Measurements from ENCODE around the gene PHPT1.
A peak's percentile ranks its signal among the peaks of the same experiment; 100 is the strongest.
"Not testable (repeated sequence)": the region's sequence is repeated elsewhere in the genome, so short reads cannot be mapped to it uniquely, and the experiment has no call there.

PHPT1 gene

GRCh38 chr9:136837856-136838277 lies 11.3 kb upstream of the PHPT1 start:
- DNase-seq, result not testable (repeated sequence)

GRCh38 chr9:136838314-136839228 lies 10.6 kb upstream of the PHPT1 start:
- DNase-seq, result no peak

GRCh38 chr9:136839229-136840139 lies 9.7 kb upstream of the PHPT1 start:
- DNase-seq, result no peak

GRCh38 chr9:136840140-136840876 lies 8.9 kb upstream of the PHPT1 start:
- no peak for DNase-seq

GRCh38 chr9:136840877-136841645 lies 8.1 kb upstream of the PHPT1 start:
- no peak for DNase-seq

DNA sequence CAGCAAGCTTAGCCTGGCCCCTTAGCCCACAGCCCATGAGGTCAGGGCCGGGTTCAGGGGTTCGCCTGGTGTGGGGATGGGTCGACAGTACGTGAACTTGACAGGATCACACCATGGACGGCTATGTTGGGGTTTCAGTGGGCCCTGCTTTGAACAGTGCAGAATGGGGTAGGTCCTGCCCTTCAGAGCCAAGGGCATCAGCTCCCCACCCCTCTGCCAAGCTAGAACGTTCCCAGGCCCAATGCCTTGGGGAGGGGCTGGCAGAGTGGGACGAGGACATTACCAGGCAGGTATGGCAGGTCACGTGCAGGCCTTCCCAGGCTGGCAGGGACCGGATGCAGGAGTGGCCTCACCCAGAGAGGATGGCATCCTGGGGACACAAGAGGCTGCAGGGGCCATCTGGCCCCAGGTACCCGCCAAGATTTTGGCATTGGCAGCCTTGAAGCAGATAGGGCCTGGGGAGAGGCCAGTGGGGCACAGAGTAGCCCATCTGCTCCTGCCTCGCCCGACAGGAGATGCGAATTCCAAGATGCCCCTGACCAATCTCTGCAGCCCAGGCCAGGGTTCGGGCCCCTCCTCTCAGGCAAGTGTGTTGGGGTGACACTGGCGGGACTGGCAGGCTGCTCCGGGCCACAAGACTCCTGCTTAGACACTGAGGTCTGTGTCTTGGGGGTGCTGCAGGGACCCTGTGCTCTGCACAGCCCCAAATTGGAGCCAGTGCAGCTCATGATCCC lies 7.4 kb upstream of the PHPT1 start:
- not testable (repeated sequence) for DNase-seq

DNA sequence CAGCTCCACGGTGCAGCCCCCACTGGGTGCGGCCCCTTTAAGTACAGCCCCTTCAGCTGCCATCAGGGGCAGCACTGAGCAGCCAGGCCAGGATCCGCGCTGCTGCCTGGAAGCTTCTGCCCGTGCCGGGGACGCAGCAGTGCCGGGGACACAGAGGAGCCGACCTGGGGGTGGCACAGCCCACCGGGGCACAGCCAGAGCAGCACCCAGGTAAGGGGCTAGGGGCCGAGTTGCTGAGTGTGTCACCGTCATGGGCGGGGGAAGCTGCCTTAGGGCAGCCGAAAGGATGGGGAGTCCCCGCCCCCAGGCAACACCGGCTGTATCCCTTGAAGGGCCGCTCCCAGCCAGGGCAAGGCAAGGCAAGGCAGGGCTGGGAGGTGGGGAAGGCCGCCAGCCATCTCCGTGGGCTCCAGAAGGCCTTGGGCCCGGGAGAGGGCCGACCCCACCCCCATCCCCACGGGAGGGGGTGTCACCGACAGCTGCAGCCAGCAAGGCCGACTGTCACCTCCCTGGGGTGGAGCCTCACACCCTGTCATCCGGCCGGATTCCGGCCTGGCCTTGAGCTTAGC lies 6.7 kb upstream of the PHPT1 start, which contains the start of gene AJM1:
AJM1 (plus strand) TSS at position 99 of the 569 bp plus-strand sequence. CDS start 1,937 bp downstream, outside the sequence.
- DNase-seq, result peak; percentile 85

GRCh38 chr9:136843159-136843800 lies 5.9 kb upstream of the PHPT1 start:
- DNase-seq, result not testable (repeated sequence)

- peak; percentile 69 for DNase-seq
Measured at GRCh38 chr9:136843801-136844740, 5.1 kb upstream of the PHPT1 start.

DNA sequence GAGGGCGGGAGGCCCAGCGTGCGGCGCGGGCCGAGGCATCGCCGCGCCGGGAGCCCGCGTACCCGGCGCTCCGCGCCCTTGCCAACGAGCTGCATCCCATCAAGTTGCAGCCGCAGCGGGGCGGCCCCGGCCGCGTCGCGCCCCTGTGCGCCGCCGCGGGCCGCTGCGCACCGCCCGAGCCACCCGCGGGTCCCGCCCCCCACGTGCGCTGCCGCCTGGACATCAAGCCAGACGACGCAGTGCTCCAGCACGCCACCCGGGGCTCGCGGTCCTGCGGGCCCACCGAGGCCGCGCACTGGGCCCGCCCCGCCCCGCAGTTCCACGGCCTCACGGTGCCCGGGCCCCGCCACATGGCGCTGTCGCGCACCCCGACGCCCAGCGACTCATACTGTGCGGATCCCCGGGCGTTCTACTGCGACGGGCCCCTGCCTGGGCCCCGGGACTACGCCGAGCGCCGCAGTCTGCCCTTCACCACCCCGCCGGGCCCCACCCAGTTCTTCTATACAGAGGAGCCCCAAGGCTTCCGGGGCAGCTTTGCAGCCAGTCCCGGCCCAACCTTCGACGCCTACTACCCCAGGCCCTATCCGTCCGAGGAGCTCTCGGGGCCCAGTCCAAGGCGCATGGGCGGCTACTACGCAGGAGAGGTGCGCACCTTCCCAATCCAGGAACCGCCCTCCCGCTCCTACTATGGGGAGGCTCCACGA lies 4.3 kb upstream of the PHPT1 start:
- DNase-seq, result peak; percentile 19

DNA sequence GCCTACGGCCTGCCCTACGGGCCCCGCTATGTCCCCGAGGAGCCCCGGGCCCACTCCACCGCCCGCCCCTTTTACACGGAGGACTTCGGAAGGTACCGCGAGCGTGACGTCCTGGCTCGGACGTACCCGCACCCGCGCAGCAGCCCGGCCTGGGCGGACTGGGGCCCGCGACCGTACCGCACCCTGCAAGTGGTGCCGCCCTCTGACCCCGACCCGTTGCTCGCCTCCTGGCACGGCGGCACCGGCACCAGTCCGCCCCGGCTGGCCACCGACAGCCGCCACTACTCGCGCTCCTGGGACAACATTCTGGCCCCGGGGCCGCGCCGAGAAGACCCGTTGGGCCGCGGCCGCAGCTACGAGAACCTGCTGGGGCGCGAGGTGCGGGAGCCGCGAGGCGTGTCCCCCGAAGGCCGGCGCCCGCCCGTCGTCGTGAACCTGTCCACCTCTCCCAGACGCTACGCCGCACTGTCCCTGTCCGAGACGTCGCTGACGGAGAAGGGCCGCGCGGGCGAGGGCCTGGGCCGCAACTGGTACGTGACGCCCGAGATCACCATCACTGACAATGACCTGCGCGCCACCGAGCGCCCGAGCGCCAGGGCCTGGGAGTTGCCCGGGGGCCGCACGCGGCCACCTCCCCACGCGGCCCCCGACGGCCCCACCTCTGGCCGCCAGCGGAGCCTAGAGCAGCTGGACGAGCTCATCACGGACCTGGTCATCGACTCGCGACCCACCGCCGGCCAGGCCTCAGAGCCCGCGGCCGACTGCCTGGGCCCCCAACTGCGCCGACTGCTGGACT lies 3.5 kb upstream of the PHPT1 start:
- DNase-seq, result no peak

GRCh38 chr9:136846376-136847087 lies 2.7 kb upstream of the PHPT1 start:
- DNase-seq, result peak; percentile 9

DNA sequence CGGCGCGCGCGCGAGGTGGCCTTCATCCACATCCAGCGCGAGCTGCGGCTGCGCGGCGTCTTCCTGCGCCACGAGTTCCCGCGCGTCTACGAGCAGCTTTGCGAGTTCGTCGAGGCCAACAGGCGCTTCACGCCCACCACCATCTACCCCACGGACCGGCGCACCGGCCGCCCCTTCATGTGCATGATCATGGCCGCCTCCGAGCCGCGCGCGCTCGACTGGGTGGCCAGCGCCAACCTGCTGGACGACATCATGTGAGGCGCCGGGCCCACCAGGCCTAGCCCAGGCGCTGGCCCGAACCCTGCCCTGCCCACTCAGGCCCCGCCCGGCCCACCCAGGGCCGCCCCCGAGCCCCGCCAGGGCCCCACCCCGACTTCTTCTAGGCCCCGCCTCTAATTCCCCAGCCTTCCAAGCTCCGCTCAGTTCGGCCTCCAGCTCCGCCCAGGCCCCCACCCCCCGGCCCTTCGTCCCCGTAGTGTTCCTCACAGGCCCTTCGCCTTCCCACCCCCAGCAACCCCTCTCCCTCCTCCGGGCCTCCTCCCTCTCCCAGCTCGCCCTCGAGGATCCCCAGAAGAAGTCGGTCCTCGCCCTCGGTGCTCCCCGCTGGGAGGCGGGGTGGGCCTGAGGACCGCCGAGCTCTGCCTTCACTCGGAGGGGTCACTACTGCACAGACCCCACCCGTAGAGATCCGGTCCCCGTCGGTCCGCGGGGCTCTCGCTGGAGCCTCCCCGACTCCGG lies 2.0 kb upstream of the PHPT1 start:
- peak; percentile 10 for DNase-seq

DNA sequence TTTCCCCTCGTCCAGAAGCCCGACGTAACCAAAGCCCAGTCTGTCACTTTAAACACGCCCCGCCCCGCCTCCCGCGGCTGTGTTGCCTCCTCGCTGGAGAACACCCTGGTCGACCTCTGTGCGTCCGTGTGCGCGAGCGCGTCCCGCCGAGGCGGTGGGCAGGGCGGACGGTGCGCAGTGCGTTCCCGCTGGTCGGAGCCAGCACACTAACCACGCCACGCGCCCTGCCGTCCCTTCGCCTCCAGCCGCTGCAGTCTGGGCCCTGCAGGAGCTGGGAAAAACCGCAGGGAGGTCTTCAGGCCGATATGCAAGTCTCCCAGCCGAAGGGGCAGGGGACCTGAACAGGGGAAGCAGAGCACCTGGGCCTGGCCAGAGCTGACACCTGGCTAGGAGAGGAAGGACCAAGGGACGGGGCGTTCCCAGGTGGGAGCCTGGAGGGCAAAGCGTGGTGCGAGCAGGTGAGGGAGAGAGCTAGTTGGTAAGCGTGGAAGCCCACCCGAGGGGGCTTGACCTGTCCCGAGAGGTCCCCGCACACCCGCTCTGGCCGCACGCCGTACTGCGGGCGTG lies 1.3 kb upstream of the PHPT1 start:
- peak; percentile 77 for DNase-seq

GRCh38 chr9:136848393-136849037 lies 694 bp upstream of the PHPT1 start:
- peak; percentile 37 for DNase-seq
